Left renal pelvis (tissue), 4 donors: Measurements from ENCODE around the gene MEGF11. TPM values are rescaled to one million over a fixed set of nuclear protein-coding genes. Genes with fewer than 3 reads are reported as not detected.
"Not testable (repeated sequence)": the region's sequence is repeated elsewhere in the genome, so short reads cannot be mapped to it uniquely, and the experiment has no call there.

Source experiments
- DNase-seq, 4 donors: peaks; one replicate each; pipeline ENCODE4 v3.0.0-alpha.2; 2013; ENCODE audit warnings: low read depth in 4 of 4, low spot score in 3 of 4
- polyA plus RNA-seq, 4 donors: library from polyadenylated mRNA; unstranded; fragments of 120-200 nt; gene quantifications; one replicate each; pipeline ENCODE4 v1.2.1, GENCODE V29; 2013; ENCODE audit not compliant: insufficient read length in 4 of 4

MEGF11 gene
- polyA plus RNA-seq, 4 donors: 0.44 to 3.1 (median 2.2) TPM

- DNase-seq: no peak
Measured at GRCh38 chr15:66278056-66278455, 24.5 kb upstream of the MEGF11 start.

DNA sequence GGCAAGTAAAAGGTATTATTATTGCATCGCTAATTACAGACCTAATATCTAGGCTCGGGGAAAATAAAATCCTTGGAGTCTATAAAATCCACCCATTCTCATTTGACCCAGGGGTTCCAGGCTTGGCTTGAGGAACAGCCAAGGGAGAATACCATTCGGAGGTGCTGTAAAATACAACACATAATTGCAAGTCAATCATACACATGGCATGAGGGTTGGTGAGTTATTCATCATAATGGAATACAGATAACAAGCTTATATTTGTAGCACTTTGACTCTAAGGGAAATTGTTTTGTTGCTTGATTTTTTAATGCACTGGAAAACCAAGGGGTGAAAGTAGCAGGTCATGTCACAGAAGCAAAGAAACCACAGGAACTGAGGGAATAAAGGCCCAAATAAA lies 23.0 kb upstream of the MEGF11 start:
- no peak for DNase-seq

GRCh38 chr15:66275352-66275751 lies 21.8 kb upstream of the MEGF11 start:
- DNase-seq: no peak

DNA sequence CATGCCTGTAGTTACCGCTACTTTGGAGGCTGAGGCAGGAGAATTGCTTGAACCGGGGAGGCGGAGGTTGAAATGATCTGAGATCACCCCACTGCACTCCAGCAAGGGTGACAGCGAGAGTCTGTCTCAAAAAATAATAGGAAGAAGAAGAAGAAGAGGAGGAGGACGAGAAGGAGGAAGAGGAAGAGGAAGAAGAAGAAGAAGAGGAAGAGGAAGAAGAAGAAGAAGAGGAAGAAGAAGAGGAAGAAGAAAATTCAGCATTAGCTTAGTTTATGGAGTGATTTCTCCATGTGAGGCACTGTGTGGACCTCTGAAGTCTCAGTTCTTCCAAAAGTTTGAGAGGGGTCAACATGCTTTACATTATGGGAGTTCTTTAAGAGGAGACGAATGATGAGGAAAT lies 17.4 kb upstream of the MEGF11 start:
- DNase-seq: no peak

DNA sequence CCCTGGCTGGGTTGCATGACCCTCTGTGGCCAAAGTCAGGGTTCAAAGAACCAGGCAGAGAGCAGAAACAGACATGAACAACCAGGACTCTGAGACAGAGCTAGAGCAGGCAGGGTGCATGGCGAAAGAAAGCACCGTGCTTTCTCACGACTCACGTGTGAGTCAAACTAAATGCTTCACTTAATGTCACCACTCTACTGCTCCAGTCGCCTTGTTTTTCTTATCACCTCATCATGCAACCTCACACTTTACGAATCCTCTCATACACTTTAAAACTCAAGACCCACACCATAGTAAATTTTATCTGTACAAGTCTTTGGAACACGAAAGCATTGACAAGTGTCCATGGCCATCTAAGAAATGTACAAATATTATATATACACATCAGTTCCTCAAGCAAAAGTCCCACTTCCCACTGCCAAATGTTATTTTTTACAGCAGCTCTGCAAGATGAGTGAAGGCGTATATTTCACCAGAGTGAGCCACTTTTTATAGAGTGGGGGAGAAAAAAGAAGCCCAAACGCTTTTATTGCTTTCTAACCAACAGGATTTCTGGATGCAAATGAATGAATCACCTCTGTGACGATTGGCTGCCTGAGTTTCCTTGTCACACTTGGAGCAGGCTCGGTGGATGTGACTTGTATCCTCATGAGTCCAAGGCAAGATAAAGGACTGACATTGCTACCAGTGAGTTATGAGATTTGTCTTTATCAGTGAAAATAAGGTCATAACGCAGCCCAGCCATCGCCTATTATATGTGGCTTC lies 16.0 kb upstream of the MEGF11 start:
- DNase-seq: peak in 1 of 4 donors; percentile 56

DNA sequence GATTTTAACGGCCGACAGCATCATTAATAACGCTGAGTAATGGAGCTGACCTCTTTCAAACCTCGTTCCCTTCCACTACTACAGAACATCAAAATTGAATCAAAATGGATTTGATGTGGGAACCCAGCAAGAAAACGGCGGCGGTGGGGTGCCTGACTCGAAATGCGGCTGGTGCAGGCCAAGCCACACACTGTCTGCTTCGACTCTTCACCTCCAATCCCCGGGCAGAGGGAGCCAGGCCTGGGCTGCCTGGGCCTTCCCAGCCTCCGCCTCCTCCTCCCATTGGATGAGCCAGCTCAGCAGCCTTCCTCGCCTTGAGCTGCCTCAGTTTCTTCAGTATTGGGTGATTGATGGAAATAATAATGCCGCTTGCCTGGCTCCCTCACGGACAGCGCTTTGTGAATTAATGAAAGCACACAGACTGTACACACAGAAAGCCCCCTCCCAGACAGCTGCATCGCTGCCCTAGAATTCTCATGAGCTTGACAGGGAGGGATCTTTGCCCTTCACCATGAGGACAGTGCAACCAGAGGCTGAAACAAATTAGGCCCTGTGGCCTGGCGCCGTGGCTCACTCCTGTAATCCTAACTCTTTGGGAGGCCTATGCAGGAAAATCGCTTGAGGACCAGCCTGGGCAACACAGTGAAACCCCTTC lies 11.4 kb upstream of the MEGF11 start:
- DNase-seq: no peak

DNA sequence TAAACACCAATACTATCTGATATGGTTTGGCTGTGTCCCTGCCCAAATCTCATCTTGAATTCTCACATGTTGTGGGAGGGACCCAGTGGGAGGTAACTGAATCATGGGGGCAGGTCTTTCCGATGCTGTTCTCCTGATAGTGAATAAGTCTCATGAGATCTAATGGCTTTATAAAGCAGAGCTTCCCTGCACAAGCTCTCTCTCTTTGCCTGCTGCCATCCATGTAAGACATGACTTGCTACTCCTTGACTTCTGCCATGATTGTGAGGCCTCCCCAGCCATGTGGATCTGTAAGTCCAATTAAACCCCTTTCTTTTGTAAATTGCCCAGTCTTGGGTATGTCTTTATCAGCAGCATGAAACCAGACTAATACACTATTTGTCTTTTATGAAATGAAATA lies 9.3 kb upstream of the MEGF11 start:
- DNase-seq: not testable (repeated sequence)

GRCh38 chr15:66261056-66261455 lies 7.5 kb upstream of the MEGF11 start:
- no peak for DNase-seq

GRCh38 chr15:66256692-66257091 lies 3.1 kb upstream of the MEGF11 start:
- DNase-seq: no peak

- DNase-seq: no peak
Measured at GRCh38 chr15:66254951-66255676, 1.6 kb upstream of the MEGF11 start.

- DNase-seq: no peak
Measured at GRCh38 chr15:66254089-66254950, 770 bp upstream of the MEGF11 start.

DNA sequence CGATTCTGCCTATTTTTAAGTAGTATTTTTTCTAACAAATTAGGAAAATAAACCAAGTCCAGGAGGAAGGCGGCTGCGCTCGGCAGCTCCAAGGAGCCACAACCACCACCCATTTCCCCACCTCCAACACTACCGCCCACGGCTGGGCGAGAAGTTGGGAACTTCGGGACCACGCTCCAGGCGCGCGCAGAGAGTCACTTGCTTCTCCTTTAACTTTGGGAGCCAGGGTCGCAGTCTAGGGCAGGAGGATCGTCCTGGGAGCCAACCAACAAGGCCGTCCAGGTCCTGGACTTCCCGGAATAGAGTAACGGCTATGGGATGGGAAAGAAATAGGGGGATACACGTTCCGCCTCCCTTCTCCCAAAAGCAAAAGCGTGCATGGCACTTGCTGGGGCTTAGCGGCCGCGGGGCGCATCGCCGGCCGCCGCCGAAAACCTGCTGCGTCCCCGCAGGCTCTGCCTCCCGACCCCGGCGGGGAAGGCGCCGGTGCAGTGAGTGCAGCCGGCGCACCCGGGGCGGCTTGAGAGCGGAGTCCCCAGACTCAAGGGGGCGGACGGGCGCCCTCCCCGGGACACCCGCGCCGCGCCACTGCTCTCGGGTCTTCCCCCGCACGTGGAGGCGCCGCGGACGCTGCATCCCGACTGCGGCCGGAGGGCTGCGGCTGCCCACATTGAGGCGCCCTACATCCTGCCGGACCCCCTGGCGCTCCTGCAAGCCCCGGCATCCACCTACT lies 699 bp downstream of the MEGF11 start:
- DNase-seq: peak in 1 of 4 donors; percentile 14

- DNase-seq: peak in 1 of 4 donors; percentile 35
Measured at GRCh38 chr15:66251790-66252684, 1.5 kb downstream of the MEGF11 start.

- DNase-seq: no peak
Measured at GRCh38 chr15:66251065-66251789, 2.3 kb downstream of the MEGF11 start.

- DNase-seq: no peak
Measured at GRCh38 chr15:66249605-66250174, 3.9 kb downstream of the MEGF11 start.

GRCh38 chr15:66246937-66247336 lies 6.6 kb downstream of the MEGF11 start:
- DNase-seq: no peak

DNA sequence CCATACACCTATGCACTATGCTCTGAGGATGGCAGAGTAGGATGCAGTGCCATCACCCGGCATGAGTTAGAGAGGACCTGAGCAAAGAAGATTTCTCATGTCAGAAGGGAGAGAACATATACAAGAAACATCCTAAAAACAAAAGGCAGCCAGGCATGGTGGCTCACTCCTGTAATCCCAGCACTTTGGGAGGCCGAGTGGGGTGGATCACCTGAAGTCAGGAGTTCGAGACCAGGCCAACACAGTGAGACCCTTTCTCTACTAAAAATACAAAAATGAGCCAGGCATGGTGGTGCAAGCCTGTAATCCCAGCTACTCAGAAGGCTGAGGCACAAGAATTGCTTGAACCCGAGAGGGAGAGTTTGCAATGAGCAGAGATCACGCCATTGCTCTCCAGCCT lies 7.7 kb downstream of the MEGF11 start:
- not testable (repeated sequence) for DNase-seq

- DNase-seq: no peak
Measured at GRCh38 chr15:66241908-66242285, 11.7 kb downstream of the MEGF11 start.
